CD4-positive, alpha-beta T cell treated with Interferon alpha-2 for 1 hour (primary cell): Measurements from ENCODE around the gene RALY.
"Not testable (repeated sequence)": the region's sequence is repeated elsewhere in the genome, so short reads cannot be mapped to it uniquely, and the experiment has no call there.

Experiments
- DNase-seq, 2 donors: peaks; one replicate each; pipeline ENCODE4 v3.0.0-alpha.2; 2020 to 2022

The RALY gene

DNA sequence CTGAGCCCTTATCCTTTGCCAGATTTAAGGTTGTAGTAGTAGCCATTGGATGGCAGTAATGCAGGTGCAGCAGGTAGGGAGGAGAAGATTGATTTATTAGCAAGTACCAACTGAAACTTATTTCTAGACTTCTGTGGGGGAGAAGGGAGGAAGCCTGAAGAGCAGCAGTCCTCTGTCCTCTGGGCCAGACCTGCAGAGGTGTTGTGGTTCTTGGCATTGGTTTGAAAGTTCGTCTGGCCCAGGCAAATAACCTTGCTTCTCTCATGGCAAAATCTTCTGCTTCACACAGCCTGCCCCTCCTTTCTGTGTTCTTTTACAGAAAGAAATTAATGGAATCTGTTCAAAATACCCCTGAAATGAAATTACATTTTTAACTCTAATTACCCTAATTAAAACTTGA lies 24.5 kb downstream of the RALY start:
- DNase-seq, result no peak

- DNase-seq, result peak in 1 of 2 donors; percentile 50
These were observed 28.6 kb downstream of the RALY start for GRCh38 chr20:34022151-34022838.

- DNase-seq, result no peak
These were observed 29.1 kb downstream of the RALY start for GRCh38 chr20:34022839-34023234.

- DNase-seq, result no peak
These were observed 30.4 kb downstream of the RALY start for GRCh38 chr20:34023937-34024722.

- no peak for DNase-seq
These were observed 31.1 kb downstream of the RALY start for GRCh38 chr20:34024723-34025351.

DNA sequence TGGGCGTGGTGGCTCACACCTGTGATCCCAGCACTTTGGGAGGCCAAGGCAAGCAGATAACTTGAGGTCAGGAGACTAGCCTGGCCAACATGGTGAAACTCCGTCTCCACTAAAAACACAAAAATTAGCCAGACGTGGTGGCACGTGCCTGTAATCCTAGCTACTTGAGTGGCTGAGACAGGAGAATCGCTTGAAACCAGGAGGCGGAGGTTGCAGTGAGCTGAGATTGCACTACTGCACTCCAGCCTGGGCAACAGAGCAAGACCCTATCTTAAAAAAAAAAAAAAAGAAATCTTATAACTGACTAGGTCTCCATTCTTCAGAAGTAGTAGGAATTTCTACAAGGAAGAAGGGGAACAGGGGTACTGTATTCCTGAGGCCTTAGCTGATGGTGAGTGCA lies 34.3 kb downstream of the RALY start:
- not testable (repeated sequence) for DNase-seq

DNA sequence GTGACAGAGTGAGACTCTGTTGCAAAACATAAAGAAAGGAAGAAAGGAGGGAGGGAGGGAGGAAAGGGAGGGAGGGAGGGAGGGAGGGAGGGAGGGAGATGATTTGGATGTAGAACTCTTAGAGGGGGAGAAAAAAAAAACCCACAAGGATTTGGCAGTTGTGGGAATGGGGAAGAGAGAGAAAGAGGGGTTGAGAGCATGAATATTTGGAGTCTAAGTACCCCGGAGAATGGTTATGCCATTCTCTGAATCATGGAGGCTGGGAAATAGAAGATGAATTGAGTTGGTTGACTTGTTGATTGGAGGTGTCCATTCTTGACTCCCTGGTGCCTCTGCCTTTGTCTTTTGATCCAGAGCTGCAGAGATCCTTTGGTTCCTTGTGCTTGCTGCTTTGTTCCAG lies 35.7 kb downstream of the RALY start:
- no peak for DNase-seq

DNA sequence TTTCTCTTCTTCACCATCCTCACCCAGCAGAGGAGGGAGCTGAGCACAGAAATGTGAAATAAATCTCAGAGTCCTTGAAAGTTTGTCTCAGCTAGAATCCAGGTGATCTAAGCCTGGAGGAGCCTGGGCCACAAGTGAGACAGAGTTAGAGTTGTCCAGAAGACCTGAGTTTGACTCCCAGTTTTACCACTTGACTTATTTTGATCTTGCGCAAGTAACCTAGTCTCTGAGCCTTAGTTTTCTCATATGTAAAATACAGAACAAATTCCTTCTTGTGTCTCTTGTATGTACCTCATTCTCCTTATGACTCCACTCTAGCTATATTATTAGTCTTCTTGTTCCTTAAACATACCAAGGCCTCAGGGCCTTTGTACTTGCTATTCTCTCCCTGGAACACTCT lies 36.7 kb downstream of the RALY start:
- DNase-seq, result no peak

- DNase-seq, result no peak
These were observed 40.2 kb downstream of the RALY start for GRCh38 chr20:34033903-34034302.

DNA sequence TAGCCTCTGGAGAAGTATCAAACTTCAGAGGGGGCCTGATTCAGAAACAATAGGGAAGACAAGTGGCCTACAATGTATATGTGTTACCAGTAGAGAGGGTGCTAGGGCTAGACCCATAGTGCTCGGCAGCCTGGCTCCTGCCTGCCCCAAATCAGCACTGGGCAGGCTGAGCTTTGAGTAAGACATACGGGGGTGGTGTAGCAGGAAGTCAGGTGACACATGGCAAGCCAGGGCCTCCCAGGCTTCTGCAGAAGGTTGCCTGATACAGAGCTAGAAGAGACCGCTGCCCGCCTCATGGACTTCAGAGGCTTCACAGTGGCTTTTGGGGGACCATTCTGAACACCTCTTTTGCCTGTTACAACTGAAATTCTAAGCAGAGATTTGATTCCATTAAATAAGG lies 43.4 kb downstream of the RALY start:
- peak; percentile 38 to 56 for DNase-seq

DNA sequence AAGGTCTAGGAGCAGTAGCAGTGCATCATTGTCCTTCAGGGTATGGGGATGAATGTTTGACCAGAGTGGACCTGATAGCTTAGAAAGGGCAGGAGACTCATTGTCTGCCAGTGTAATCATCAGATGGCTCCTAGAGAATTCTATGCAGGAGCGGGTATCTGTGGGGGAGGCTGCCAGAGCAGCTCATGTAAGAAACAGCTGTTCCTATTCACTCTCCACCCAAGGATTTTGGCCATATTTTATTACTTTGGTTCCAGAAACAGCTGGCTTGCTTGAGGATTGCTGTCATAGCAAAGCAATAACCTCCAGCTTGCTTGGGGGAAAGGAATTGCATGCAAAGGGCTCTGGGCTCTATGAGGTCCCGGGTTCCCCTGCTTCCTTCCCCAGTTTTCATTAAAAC lies 44.1 kb downstream of the RALY start:
- DNase-seq, result no peak

DNA sequence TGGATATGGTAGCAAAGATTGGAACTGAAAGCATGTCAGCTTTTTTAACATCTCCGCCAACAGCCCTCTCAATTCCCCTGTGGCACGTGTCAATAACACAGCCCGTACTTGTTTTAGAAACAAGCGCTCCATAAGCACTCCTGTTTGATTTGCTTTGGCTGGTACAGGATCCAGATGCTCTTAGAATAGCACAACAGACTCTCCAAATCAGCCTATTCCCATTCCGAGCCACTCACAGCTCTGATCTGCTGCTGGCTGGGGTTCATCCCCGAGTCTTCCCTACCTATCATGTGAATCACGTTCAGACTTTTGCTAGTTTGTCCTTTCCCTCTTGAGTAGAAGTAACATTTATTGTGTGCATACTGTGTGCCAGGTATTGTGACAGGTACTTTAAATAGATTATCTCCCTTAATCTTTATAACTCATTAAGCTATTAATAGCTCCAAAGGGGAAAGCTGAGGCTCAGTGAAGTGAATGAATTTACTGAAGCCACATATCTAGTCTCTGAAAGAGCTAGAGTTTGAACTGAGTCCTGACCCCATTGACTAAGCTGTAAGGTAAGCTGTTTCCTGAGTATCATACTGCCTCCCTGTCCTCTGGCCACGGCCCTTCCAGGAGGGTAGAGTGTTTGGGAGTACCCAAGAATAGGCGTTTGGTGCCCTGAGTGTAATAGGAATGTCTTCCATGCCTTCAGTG lies 46.7 kb downstream of the RALY start:
- DNase-seq, result no peak

GRCh38 chr20:34041226-34041625 lies 47.5 kb downstream of the RALY start:
- no peak for DNase-seq

GRCh38 chr20:34042262-34042661 lies 48.6 kb downstream of the RALY start:
- DNase-seq, result no peak

DNA sequence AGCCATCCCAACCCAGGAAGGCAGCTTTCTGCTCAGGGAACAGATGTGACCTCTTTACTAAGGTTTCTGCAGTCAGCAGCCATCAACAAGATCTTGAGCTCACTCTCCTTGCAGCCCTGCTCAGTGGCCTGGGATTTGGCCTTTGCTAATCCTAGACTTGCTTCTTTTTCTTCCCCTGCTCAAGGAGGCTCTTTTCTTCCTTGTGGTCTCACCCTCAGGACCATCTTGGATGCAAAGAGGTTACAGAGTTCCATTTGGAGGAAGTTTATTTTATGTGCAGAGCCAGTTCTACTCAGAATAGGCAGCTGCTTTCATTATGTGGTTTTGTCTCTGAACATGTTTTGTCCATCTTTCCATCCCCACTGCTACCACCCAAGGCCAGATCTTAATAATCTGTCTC lies 49.3 kb downstream of the RALY start:
- DNase-seq, result no peak

GRCh38 chr20:34045294-34045693 lies 51.6 kb downstream of the RALY start:
- DNase-seq, result no peak

- DNase-seq, result no peak
These were observed 52.4 kb downstream of the RALY start for GRCh38 chr20:34045930-34046725.

DNA sequence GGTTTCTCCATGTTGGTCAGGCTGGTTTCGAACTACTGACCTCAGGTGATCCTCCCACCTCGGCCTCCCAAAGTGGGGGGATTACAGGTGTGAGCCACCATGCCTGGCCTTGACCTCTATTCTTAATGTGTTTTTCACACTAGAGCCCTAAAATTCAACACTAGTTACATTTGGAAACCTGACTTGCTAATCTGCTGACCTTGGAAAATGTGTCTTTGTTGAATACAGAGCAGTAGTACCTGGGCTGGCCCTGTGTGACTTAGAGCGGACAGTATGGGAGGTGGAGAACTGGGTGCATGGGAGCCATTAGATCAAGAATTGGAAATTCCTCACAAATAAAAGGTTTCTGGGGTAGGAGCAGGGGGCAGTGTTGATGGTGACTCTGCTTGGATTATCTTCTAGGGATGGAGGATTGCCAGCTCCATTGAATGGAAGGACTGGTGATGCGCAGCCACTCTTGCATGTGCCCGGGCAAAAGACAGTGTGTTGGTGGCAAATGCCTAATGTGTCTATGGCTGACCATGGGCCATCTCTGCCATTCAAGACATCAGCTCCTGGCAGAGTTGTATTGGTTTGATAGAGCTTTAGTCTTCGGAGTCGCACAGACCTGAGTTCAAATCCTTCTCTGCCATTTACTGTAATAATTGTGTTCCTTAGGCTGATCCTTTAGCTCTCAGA lies 53.4 kb downstream of the RALY start:
- DNase-seq, result no peak

DNA sequence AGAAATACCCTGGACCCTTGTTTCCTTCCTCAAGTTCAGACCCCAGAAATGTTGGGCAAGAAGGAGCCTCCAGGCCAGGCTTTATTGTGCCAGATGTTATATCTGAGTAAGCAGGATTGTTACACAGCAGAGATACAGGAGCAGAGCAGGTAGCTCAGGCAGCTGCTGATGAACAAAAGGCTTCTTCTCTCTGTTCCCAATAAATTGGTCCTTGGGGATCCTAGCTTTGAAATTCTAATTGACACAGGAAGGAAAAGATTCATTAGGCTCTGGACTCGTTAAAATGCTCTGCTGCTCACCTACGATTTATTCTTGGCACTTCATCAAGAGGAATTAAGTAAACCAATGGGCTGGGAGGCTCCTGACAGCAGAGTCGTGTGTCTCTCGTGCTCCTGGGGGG lies 54.2 kb downstream of the RALY start:
- no peak for DNase-seq

DNA sequence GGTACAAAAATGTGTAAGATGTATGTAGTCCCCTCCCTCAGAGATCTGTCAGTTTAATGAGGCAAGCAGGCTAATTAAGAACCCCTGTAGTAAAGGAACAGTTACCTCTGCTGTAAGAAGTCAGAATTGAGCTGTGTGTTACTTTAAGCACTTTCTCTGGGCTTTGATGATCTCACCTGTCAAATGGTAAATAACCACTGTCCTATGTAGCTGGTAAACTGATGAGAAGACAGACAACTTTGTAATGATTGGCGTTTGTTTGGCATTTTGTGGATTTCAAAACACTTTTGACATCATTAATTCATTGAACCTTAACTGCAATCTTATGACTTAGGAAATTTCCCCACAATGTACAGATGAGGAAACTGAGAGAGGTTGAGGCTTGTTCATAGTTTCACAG lies 55.7 kb downstream of the RALY start:
- no peak for DNase-seq

GRCh38 chr20:34049897-34050695 lies 56.4 kb downstream of the RALY start:
- DNase-seq, result no peak
